GM15510 (cell line): Measurements from ENCODE around the gene TRIM64.
"Not testable (repeated sequence)": the region's sequence is repeated elsewhere in the genome, so short reads cannot be mapped to it uniquely, and the experiment has no call there.

Source experiments
- POLR2A ChIP-seq: IDR thresholded peaks from 3 replicates; pipeline ENCODE4 v1.6.1; 2011; ENCODE audit warnings: borderline replicate concordance; ENCODE audit not compliant: insufficient read length; ENCODE audit errors: extremely low read depth

Gene TRIM64

GRCh38 chr11:89965737-89966136, at the start of gene TRIM64:
TRIM64 (plus strand) TSS chr11:89966037; CDS start chr11:89968504, 2,467 bp downstream.
- not testable (repeated sequence) for TF ChIP-seq POLR2A

GRCh38 chr11:89922195-89922660, 43.6 kb upstream of the TRIM64 start, which contains the start of gene TRIM49D1:
TRIM49D1 (minus strand) TSS chr11:89922245; CDS start chr11:89917710, 4,535 bp downstream.
- TF ChIP-seq POLR2A, result no peak

GRCh38 chr11:89923764-89924163, 42.1 kb upstream of the TRIM64 start, which contains the start of gene TRIM49D2:
TRIM49D2 (plus strand) TSS chr11:89924064; CDS start chr11:89926762, 2,698 bp downstream.
- not testable (repeated sequence) for TF ChIP-seq POLR2A
